Activated CD8-positive, alpha-beta T cell treated with anti-CD3 and anti-CD28 coated beads for 36 hours (primary cell): Measurements from ENCODE around the gene SCN9A. TPM values are rescaled to one million over a fixed set of nuclear protein-coding genes. Genes with fewer than 3 reads are reported as not detected.

Source experiments
- ATAC-seq: fragments of 200-7000 bp; cut with Tn5 transposase; one replicate; pipeline ENCODE4 v1.10.0; 2021; ENCODE audit warnings: mild to moderate bottlenecking, moderate library complexity
- CTCF ChIA-PET: fragments of 350-600 bp; sonication (Branson Sonifier 250); formaldehyde crosslinking; loops from one replicate; lab custom pipeline; 2021; ENCODE audit warnings: antibody characterized with exemption; lab: Charles Lee
- POLR2A ChIA-PET: fragments of 350-600 bp; sonication (Branson Sonifier 250); formaldehyde crosslinking; loops from one replicate; lab custom pipeline; 2021; ENCODE audit warnings: antibody characterized with exemption; lab: Charles Lee
- DNase-seq: peaks from one replicate; pipeline ENCODE4 v3.0.0-alpha.2; 2020
- H3K27ac Mint-ChIP-seq: one replicate; pipeline ENCODE4 v1.8.0; 2021; ENCODE audit warnings: mild to moderate bottlenecking, mixed read lengths
- H3K27me3 Mint-ChIP-seq: one replicate; pipeline ENCODE4 v1.8.0; 2021; ENCODE audit warnings: mixed read lengths
- H3K36me3 Mint-ChIP-seq: one replicate; pipeline ENCODE4 v1.8.0; 2021; ENCODE audit warnings: low read depth, mixed read lengths
- H3K4me1 Mint-ChIP-seq: one replicate; pipeline ENCODE4 v1.8.0; 2021; ENCODE audit warnings: low read depth, mixed read lengths
- H3K4me3 Mint-ChIP-seq: one replicate; pipeline ENCODE4 v1.8.0; 2021; ENCODE audit warnings: mild to moderate bottlenecking, moderate library complexity, mixed read lengths
- H3K9me3 Mint-ChIP-seq: one replicate; pipeline ENCODE4 v1.8.0; 2021; ENCODE audit warnings: mixed read lengths
- CTCF ChIP-seq: fragments of 200-600 bp; IDR thresholded peaks from one replicate; pipeline ENCODE4 v1.8.0; 2022; ENCODE audit warnings: antibody characterized with exemption, mild to moderate bottlenecking
- intact Hi-C: fragments of 100-400 bp; cut with micrococcal nuclease; formaldehyde crosslinking; loops from one replicate; pipeline ENCODE4 v1.10.0; 2022
- total RNA-seq, 2 experiments: library from RNA; stranded (reverse); gene quantifications; one replicate each; pipeline ENCODE4 v1.2.3, GENCODE V29; 2021

SCN9A gene
- total RNA-seq, 2 experiments from 2014 or later: not detected

GRCh38 chr2:166249318-166249717, 126.4 kb downstream of the SCN9A start:
- CTCF ChIA-PET: no interaction called here
- H3K9me3 Mint-ChIP-seq: no peaks in the 10 kb centered on the region
- intact Hi-C loops: no loop called here
- no peak for ATAC-seq
- H3K4me1 Mint-ChIP-seq: no peaks in the 10 kb centered on the region
- no peak overlapping the region for H3K4me3 Mint-ChIP-seq
- DNase-seq: no peak
- TF ChIP-seq CTCF: no peak
- no peaks in the 10 kb centered on the region for H3K27me3 Mint-ChIP-seq
- no peaks in the 10 kb centered on the region for H3K36me3 Mint-ChIP-seq
- H3K27ac Mint-ChIP-seq: no peak overlapping the region
- POLR2A ChIA-PET: no interaction called here

- intact Hi-C loops: no loop called here
- CTCF ChIA-PET: no interaction called here
- Mint-ChIP-seq H3K9me3 (no peaks in the 10 kb centered on the region), H3K27ac (no peak overlapping the region), H3K4me1 (no peaks in the 10 kb centered on the region), H3K4me3 (no peak overlapping the region), H3K27me3 (no peaks in the 10 kb centered on the region), H3K36me3 (no peaks in the 10 kb centered on the region)
- ATAC-seq: no peak
- DNase-seq: no peak
- POLR2A ChIA-PET: no interaction called here
- no peak for TF ChIP-seq CTCF
Observed at GRCh38 chr2:166246901-166247300, 128.8 kb downstream of the SCN9A start.

GRCh38 chr2:166242309-166242708, 133.4 kb downstream of the SCN9A start:
- no peak overlapping the region for H3K27ac Mint-ChIP-seq
- ATAC-seq (no peak), DNase-seq (no peak)
- H3K4me3 Mint-ChIP-seq: no peak overlapping the region
- no peaks in the 10 kb centered on the region for H3K4me1 Mint-ChIP-seq
- no peaks in the 10 kb centered on the region for H3K36me3 Mint-ChIP-seq
- no peaks in the 10 kb centered on the region for H3K9me3 Mint-ChIP-seq
- intact Hi-C loops: no loop called here
- H3K27me3 Mint-ChIP-seq: no peaks in the 10 kb centered on the region
- no peak for TF ChIP-seq CTCF
- ChIA-PET POLR2A (no interaction called here), CTCF (no interaction called here)

GRCh38 chr2:166240387-166241313, 135.1 kb downstream of the SCN9A start:
- Mint-ChIP-seq H3K27ac (no peak overlapping the region), H3K9me3 (no peaks in the 10 kb centered on the region), H3K4me3 (no peak overlapping the region), H3K27me3 (no peaks in the 10 kb centered on the region), H3K36me3 (no peaks in the 10 kb centered on the region), H3K4me1 (no peaks in the 10 kb centered on the region)
- no peak for DNase-seq
- ChIA-PET CTCF (no interaction called here), POLR2A (no interaction called here)
- intact Hi-C loops: no loop called here
- no peak for ATAC-seq
- no peak for TF ChIP-seq CTCF

GRCh38 chr2:166239548-166239947, 136.2 kb downstream of the SCN9A start:
- H3K4me3 Mint-ChIP-seq: no peak overlapping the region
- no peak for TF ChIP-seq CTCF
- intact Hi-C loops: no loop called here

More at GRCh38 chr2:166239548-166239947, 136.2 kb downstream of the SCN9A start:
- DNase-seq (no peak), ATAC-seq (no peak)
- ChIA-PET CTCF (no interaction called here), POLR2A (no interaction called here)
- no peak overlapping the region for H3K27ac Mint-ChIP-seq
- no peaks in the 10 kb centered on the region for H3K27me3 Mint-ChIP-seq
- no peaks in the 10 kb centered on the region for H3K4me1 Mint-ChIP-seq
- no peaks in the 10 kb centered on the region for H3K9me3 Mint-ChIP-seq
- H3K36me3 Mint-ChIP-seq: no peaks in the 10 kb centered on the region
